Mammary microvascular endothelial cell (primary cell): ENCODE measurements around the gene ERGIC2. TPM values are rescaled to one million over a fixed set of nuclear protein-coding genes. Genes with fewer than 3 reads are reported as not detected.

Source experiments
- total RNA-seq: library from RNA; depleted of rRNA; stranded (reverse); fragments of >200 nt; gene quantifications from 2 replicates; pipeline ENCODE4 v1.2.3, GENCODE V29; 2015

ERGIC2 gene
- total RNA-seq, result 69.0 and 79.6 TPM in 2 replicates

GRCh38 chr12:29380536-29381523, at the start of gene ERGIC2:
Gene ERGIC2 (minus strand): TSS chr12:29381172. CDS start chr12:29371633, 9,539 bp downstream.

Other genes with a start within 250 kb of the ERGIC2 start
- 28.5 and 38.8 TPM in 2 replicates for gene FAR2, start 231.9 kb downstream of the ERGIC2 start, total RNA-seq
- gene OVCH1, start 116.5 kb upstream of the ERGIC2 start, total RNA-seq, result not detected in 2 replicates